ENCODE results near the gene C1orf35. TPM values are rescaled to one million over a fixed set of nuclear protein-coding genes. Genes with fewer than 3 reads are reported as not detected.

Gene C1orf35
- total RNA-seq, 2 donors from 2014 or later, result 4.5 to 4.9 TPM

DNA sequence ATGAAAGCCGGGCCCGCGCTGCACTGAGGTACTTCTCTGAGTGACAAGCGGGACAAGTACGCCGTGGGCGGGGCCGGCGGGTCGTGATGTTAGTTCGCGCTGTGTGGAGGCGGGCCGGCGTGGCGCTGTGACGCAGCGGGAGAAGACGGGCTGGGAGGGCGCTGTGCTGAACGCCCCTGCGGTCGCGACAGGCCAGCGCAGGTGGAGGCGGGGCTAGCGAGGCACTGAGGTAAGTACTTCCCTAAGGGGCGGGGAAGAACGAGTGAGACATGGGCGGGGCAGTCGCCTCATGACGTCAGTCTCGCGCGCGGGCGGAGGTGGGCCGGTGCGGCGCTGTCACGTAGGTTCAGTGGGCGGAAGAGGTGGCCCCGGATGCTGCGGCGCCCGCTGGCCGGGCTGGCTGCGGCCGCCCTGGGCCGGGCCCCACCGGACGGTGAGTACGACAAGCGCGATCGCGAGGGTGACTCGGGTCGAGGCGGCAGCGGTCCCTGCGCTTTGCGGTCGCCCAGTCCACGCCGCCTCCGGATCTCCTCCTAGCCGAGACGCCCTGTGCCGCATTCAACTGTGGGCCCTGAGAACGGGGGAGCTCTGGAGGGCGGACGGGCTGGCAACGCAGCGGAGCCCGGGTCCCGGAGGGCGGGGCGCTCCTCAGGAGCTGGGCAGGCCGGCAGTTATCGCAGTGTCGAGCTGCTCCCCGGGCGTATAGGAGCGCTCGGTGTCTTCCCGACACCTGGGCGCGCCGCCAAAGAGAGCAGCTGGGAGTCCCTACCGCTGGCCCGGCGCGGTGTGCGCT lies 37.0 kb upstream of the C1orf35 start, which contains the start of gene GUK1:
TSS of gene GUK1 (plus strand) at position 349 of the 793 bp plus-strand sequence. CDS start at position 373, 24 bp downstream.
- Histone ChIP-seq H3K4me1 (peaks cover 0 to 45% of the 10 kb centered on the region in 2 donors), H3K9me3 (no peaks in the 10 kb centered on the region), H3K4me3 (peak within 1 kb of the TSS; percentile 88 to 92), H3K27ac (peak within 1 kb of the TSS; percentile 93 to 96), H3K27me3 (no peaks in the 10 kb centered on the region), H3K36me3 (no peaks in the 10 kb centered on the region)
- DNase-seq (ENCODE audit: low spot score), result peak; percentile 100
- TF ChIP-seq, protein P1, sequence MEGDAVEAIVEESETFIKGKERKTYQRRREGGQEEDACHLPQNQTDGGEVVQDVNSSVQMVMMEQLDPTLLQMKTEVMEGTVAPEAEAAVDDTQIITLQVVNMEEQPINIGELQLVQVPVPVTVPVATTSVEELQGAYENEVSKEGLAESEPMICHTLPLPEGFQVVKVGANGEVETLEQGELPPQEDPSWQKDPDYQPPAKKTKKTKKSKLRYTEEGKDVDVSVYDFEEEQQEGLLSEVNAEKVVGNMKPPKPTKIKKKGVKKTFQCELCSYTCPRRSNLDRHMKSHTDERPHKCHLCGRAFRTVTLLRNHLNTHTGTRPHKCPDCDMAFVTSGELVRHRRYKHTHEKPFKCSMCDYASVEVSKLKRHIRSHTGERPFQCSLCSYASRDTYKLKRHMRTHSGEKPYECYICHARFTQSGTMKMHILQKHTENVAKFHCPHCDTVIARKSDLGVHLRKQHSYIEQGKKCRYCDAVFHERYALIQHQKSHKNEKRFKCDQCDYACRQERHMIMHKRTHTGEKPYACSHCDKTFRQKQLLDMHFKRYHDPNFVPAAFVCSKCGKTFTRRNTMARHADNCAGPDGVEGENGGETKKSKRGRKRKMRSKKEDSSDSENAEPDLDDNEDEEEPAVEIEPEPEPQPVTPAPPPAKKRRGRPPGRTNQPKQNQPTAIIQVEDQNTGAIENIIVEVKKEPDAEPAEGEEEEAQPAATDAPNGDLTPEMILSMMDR (IDR thresholded peaks at IDR 0.05), result no peak

- H3K27me3 ChIP-seq, result no peaks in the 10 kb centered on the region
- no peaks in the 10 kb centered on the region for H3K36me3 ChIP-seq
- peak overlapping the region; percentile 88 to 92 for H3K4me3 ChIP-seq
- no peaks in the 10 kb centered on the region for H3K9me3 ChIP-seq
- H3K4me1 ChIP-seq, result peaks cover 0 to 39% of the 10 kb centered on the region in 2 donors
- DNase-seq (ENCODE audit: low spot score), result no peak
- TF ChIP-seq, protein P1 (IDR thresholded peaks at IDR 0.05), result no peak
- H3K27ac ChIP-seq, result peak overlapping the region; percentile 93 to 96
These were observed 36.3 kb upstream of the C1orf35 start for GRCh38 chr1:228139406-228139930.

DNA sequence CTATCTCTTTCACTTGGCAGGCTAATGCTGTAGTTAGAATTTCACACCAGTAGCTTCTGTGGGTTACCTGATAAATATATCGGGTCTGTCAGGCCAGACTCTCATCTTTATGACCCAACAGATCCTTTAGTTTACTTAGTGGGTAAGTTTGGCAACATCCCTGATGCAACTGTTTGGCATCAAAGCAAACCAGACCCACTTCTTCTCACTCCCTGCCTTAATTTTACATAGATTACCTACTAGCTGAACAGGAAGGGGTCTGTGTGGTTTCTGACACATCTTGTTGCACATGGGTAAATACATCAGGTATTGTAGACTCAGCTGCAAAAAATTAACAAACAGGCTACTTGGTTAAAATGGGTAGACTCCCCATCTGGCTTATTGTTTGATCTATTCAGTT lies 33.8 kb upstream of the C1orf35 start:
- no peaks in the 10 kb centered on the region for H3K9me3 ChIP-seq
- H3K4me1 ChIP-seq, result peaks cover 0 to 13% of the 10 kb centered on the region in 2 donors
- TF ChIP-seq, protein P1 (IDR thresholded peaks at IDR 0.05), result no peak
- no peak for DNase-seq (ENCODE audit: low spot score)
- H3K36me3 ChIP-seq, result no peaks in the 10 kb centered on the region
- H3K27me3 ChIP-seq, result no peaks in the 10 kb centered on the region
- H3K27ac ChIP-seq, result no peak overlapping the region
- no peak overlapping the region for H3K4me3 ChIP-seq

DNA sequence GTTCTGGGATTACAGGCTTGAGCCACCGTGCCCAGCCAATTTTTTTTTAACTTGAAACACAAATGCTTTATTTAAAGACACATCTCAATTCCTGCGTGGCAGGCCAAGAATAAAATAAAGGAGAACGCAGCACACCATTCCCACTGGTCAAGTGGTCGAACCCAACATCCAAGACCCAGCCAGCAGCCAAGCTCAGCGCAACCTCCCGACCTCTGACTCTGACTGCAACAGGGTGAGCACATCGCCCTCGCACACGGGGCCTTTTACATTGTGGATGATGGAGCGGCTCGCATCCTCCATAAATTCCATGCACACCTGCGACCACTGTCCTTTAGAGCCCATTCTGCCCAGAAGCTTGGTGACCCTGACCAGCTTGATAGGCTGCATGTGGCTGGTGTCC lies 31.5 kb upstream of the C1orf35 start:
- DNase-seq (ENCODE audit: low spot score), result no peak
- Histone ChIP-seq H3K27me3 (no peaks in the 10 kb centered on the region), H3K9me3 (no peaks in the 10 kb centered on the region), H3K4me3 (no peak overlapping the region), H3K4me1 (peaks cover 0 to 3% of the 10 kb centered on the region in 2 donors), H3K27ac (no peak overlapping the region), H3K36me3 (no peaks in the 10 kb centered on the region)
- TF ChIP-seq, protein P1 (IDR thresholded peaks at IDR 0.05), result no peak

- TF ChIP-seq, protein P1 (IDR thresholded peaks at IDR 0.05), result no peak
- Histone ChIP-seq H3K9me3 (no peaks in the 10 kb centered on the region), H3K4me3 (no peak overlapping the region), H3K27ac (no peak overlapping the region), H3K36me3 (no peaks in the 10 kb centered on the region), H3K4me1 (peaks cover 0 to 3% of the 10 kb centered on the region in 2 donors), H3K27me3 (no peaks in the 10 kb centered on the region)
- no peak for DNase-seq (ENCODE audit: low spot score)
These were observed 28.6 kb upstream of the C1orf35 start for GRCh38 chr1:228131766-228132165.
